T-helper 2 cell treated with Interferon-gamma antibody and Interleukin-4, amounts not matched to agents 100 ng/mL and 5 ng/mL, for 36 hours (primary cell): ENCODE measurements around the gene IL31. TPM values are rescaled to one million over a fixed set of nuclear protein-coding genes. Genes with fewer than 3 reads are reported as not detected.

Experiments used
- intact Hi-C: fragments of 100-400 bp; cut with micrococcal nuclease; formaldehyde crosslinking; loops from one replicate; pipeline ENCODE4 v1.15.1; 2023
- total RNA-seq: library from RNA; stranded (reverse); gene quantifications from 2 replicates; pipeline ENCODE4 v1.2.3, GENCODE V29; 2022

Gene IL31
- total RNA-seq, 1 donor from 2014 or later: not detected

DNA sequence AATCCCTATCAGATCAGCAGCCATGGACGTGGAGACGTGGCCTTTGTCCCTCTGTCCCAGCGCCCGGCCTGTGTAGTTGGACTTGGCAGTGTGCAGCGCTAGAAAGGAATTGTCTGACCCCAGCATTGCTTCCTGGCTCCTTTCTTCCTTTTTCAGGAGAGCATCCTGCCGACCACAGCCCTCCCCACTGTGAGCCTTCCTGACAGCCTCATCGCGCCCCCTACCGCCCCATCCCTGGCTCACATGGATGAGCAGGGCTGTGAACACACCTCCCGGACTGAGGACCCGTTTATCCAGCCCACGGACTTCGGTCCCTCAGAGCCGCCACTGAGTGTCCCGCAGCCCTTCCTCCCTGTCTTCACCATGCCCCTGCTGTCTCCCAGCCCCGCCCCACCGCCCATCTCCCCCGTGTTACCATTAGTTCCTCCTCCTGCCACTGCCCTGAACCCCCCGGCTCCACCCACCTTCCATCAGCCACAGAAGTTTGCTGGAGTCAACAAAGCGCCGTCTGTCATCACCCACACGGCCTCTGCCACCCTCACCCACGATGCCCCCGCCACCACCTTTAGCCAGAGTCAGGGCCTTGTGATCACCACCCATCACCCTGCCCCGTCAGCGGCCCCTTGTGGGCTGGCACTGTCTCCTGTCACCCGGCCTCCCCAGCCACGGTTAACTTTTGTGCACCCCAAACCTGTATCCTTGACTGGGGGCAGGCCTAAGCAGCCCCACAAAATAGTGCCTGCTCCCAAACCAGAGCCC, 40.6 kb downstream of the IL31 start:
- intact Hi-C loops: loop anchor here (10.0 kb wide), 1 partner anchor 221 kb away; no protein-coding TSS in a partner anchor

- intact Hi-C loops: loop anchor here (10.0 kb wide), 1 partner anchor 225 kb away; no protein-coding TSS in a partner anchor
Measured at GRCh38 chr12:122130150-122130549, 43.9 kb downstream of the IL31 start.

GRCh38 chr12:122129131-122129530, 44.9 kb downstream of the IL31 start:
- intact Hi-C loops: no loop called here

- intact Hi-C loops: no loop called here
Measured at GRCh38 chr12:122128481-122128880, 45.5 kb downstream of the IL31 start.

- intact Hi-C loops: no loop called here
Measured at GRCh38 chr12:122127839-122128238, 46.2 kb downstream of the IL31 start.

- intact Hi-C loops: no loop called here
Measured at GRCh38 chr12:122126713-122127597, 47.1 kb downstream of the IL31 start.

GRCh38 chr12:122126342-122126635, 47.7 kb downstream of the IL31 start:
- intact Hi-C loops: no loop called here

GRCh38 chr12:122125452-122126341, 48.3 kb downstream of the IL31 start:
- intact Hi-C loops: no loop called here

DNA sequence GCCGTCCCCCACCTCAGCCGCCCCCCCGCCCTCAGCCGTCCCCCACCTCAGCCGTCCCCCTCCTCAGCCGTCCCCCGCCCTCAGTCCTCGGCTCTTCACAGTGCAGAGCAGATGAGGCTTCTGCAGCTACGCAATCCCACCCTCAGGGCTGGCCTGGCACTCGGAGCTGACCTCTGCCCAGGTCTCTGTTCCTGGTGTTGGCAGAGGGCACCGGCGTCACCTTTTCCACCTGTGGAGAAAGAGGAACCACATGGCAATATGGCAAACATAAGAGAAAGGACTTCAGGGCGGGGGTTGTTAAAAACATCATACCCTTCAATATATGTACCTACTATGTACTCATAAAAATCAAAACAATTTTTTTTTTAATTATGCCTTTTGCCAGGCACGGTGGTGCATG, 49.7 kb downstream of the IL31 start:
- intact Hi-C loops: no loop called here

DNA sequence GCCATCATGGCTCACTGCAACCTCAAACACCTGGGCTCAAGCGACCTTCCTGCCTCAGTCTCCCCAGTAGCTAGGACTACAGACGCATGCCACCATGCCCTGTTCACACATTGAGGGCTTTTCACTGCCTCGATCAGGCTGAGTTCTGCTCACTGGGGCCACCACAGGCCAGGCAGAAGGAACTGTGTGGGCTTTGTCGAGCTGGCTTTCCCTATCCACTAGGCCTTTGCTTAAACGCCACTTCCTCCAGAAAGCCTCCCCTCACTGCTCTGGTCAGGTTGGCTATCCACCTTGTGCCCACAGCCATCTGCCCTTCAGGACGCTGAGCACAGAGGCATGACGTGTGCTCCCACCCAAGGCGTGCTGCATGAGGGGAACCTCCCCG, 50.3 kb downstream of the IL31 start:
- intact Hi-C loops: loop anchor here (1.0 kb wide), 1 partner anchor 69 kb away; no protein-coding TSS in a partner anchor

- intact Hi-C loops: loop anchor here (1.0 kb wide), 1 partner anchor 69 kb away; no protein-coding TSS in a partner anchor
Measured at GRCh38 chr12:122123051-122123760, 50.8 kb downstream of the IL31 start.

Other genes with a start within 250 kb of the IL31 start
- gene BCL7A, start 152.3 kb downstream of the IL31 start, total RNA-seq: 7.1 and 7.3 TPM in 2 replicates
- gene MLXIP, start 95.5 kb downstream of the IL31 start, total RNA-seq: 42.1 and 44.7 TPM in 2 replicates
- not detected in 2 replicates for gene LRRC43, start 8.9 kb upstream of the IL31 start, total RNA-seq
- gene B3GNT4, start 29.5 kb upstream of the IL31 start, total RNA-seq: 0.36 and 0.45 TPM in 2 replicates
- 45.9 and 48.1 TPM in 2 replicates for gene DIABLO, start 51.8 kb upstream of the IL31 start, total RNA-seq
- 30.0 and 33.7 TPM in 2 replicates for gene VPS33A, start 92.3 kb upstream of the IL31 start, total RNA-seq
- gene CLIP1, start 248.4 kb upstream of the IL31 start, total RNA-seq: 73.5 and 75.8 TPM in 2 replicates